Left forelimb (tissue), 1 donor: Measurements from ENCODE around the gene GDA.

Experiments
- DNase-seq: peaks from one replicate; pipeline ENCODE4 v3.0.0-alpha.2; 2018; ENCODE audit warnings: low spot score

Gene GDA

DNA sequence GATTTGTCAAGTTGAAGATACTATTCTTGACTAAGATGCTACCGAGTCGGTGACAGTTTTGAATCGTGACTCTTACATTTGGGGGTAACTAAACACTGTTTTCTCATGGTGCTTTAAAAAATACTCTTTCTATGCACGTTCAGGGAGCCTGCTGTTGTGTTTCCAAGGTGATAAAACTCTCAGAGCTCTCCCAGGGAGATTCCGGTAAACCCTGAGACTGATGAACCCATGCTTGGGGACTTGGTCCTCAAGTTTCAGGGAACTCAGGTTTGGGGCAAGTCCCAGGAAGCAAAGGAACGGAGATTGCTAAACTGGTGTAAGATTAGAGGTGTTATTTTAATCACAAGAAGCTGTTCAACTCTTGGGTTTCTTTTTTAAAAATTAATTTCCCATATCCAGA is 1.4 kb downstream of the GDA start:
- no peak for DNase-seq

GRCh38 chr9:72151104-72151503 is 1.9 kb downstream of the GDA start:
- no peak for DNase-seq

DNA sequence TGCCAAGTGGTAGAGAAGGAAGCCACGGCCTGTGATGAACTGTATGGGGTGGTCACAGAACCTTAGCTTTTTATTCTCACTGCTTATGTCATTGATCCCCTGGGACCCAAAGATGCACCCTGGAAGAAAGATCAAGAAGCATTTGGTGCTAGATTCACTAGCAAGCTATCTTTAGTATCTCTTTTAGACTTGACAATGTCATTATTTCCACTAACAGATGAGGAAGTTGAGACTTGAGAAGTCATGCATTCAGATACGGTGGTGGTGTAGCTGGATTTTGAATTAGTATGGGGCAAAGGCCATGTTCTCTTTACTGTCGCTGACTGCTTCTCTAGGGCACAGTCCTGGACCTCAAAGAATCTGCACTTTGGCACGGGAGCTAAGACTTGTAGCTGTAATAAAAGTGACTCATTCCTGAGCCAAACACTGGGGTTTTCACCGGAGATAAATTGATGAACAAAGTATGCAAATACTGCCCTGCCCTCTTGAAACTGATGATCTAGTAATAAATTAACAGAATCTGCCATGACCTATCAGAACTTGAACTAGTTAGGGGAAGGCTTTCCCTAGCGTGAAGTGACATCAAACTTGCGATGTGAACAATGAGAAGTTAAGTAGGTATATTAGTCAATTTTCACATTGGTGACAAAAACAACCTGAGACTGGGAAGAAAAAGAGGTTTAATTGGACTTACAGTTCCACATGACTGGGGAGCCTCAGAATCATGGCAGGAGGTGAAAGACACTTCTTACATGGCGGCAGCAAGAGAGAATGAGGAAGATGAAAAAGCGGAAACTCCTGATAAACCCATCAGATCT is 5.4 kb downstream of the GDA start:
- no peak for DNase-seq

DNA sequence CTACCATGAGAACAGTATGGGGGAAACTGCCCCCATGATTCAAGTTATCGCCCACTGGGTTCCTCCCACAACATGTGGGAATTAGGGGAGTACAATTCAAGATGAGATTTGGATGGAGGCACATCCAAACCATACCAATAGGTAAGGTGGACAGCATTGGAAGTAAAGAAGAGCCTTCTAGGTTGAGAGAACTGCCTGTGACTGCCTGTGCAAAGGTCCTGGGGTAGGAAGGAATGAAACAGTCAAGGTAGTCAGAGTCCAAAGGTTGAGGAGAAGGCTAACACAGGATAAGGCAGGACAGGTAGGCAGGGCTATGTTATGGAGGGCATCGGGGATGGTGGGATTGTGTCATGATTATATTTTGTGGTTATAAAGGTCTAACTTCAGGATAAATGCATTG is 6.1 kb downstream of the GDA start:
- DNase-seq = no peak

- DNase-seq = no peak
Observed at GRCh38 chr9:72156586-72156985, 7.3 kb downstream of the GDA start.

GRCh38 chr9:72158680-72159079 is 9.4 kb downstream of the GDA start:
- no peak for DNase-seq

GRCh38 chr9:72160446-72161123 is 11.3 kb downstream of the GDA start:
- DNase-seq = no peak

- no peak for DNase-seq
Observed at GRCh38 chr9:72165326-72165725, 16.1 kb downstream of the GDA start.

DNA sequence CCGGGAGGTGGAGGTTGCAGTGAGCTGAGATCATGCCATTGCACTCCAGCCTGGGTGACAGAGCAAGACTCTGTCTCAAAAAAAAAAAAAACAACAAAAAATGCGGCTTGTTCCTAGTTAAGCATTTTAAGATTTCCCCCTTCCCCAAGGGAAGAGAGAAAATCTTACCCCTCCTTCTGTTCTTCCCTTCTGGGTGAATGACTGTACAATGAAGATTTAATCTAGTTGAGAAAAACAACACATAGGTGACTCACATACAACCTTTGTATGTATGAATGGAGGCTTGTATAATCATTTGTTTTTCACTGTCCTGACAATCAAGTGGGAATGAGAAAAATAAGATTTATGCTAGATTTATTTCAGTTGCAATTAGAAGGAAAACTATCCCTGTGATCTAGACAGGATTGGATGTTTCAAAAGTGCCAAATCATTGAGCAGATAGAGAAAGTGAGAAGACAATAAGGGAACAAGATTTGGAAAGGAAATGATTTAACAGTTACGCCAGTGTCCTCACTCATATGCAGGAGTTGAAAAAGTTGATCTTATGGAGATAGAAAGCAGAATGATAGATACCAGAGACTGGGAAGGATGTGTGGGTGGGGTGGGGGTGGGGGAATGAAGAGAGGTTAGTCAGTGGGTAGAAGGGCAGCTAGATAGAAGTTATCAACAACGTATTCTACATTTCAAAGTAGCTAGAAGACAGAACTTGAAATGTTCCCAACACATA is 16.7 kb downstream of the GDA start:
- DNase-seq = no peak

DNA sequence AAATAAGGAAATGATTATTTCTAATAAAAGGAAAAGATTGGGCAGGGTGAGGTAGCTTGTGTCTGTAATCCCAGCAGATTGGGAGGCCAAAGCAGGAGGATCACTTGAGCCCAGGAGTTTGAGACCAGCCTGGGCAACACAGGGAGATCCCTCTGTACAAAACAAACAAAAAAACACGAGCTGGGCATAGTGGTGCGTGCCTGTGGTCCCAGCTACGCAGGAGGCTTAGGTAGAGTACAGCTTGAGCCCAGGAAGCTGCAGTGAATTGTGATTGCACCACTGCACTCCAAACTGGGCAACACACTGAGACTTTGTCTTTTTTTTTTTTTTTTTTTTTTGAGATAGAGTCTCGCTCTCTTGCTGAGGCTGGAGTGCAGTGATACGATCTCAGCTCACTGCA is 18.8 kb downstream of the GDA start:
- DNase-seq = no peak

DNA sequence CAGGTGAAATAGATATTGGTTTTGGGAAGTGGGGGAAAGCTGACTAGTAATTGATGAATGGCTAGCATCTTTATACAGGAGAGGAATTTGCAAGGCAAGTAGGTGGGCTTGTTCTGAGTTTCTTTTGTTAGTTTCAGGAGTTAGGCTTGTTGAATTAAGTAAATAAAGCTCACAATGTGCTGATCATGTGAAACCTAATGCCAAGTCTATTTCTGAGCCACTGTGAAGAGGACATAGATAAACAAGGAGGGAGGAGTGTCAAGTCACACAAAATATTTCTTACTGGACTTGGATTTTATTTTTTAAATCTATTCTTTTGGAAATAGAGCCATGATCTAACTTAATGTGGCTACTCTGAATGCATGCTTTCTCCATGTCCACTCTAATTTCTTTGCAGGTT is 19.9 kb downstream of the GDA start:
- no peak for DNase-seq

- DNase-seq = no peak
Observed at GRCh38 chr9:72173080-72173479, 23.8 kb downstream of the GDA start.

GRCh38 chr9:72185561-72185960 is 36.3 kb downstream of the GDA start:
- DNase-seq = no peak

DNA sequence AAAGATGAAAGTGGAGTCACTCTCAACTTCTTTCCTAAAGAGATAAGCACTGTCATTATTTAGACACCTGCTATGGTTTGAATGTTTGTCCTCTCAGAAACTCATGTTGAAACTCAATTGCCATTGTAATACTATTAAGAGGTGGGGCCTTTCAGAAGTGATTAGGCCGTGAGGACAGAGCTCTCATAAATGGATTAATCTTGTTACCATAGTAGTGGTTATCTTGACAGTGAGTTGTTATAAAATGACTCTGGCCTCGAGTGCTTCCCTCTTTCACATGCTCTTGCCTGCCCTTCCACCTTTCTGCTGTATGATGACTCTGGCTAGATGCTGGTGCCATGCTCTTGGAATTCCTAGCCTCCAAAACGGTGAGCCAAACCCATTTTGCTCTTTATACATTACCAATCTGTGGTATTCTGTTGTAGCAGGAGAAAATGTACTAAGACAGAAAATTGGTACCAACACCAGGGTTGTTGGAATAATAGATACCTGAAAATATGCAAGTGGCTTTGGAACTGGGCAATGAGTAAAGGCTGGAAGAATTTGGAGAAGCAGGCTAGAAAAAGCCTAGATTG is 38.0 kb downstream of the GDA start:
- DNase-seq = no peak

- DNase-seq = no peak
Observed at GRCh38 chr9:72188232-72188631, 39.0 kb downstream of the GDA start.

DNA sequence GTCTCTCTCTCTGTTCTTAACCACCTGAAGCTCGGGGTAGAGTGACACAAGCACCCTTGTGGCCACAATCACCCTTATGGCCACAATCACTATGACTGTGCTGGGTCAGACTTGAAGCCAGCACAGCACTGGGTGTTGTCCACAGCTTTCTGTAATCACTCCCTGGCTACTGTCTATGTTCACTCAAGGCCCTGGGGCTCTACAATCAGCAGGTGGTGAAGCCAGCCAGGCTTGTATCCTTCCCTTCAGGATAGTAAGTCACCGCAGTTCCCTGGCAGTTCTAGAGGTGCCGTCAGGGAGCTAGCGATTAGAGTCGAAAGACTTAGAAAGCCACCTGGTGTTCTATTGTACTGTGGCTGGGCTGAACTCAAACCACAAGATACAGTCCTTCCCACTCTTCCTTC is 44.2 kb downstream of the GDA start:
- DNase-seq = no peak

DNA sequence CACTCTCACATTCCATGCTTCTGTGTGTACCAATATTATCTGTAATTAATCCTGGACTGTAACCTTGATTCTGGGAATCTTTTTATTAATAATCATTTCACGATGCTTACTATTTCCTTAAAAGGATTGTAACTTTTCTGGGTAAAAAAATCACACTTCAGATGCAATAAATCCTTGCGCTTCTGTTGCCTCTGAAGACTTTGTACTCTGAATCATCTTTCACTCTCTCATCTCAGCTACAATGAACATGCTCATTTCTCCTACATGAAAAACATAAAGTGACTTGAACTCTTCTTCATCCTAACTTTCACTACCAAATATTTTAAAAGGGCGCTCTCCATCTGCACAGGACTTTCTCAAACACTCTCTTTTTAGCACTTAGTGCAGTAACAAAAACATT is 50.0 kb downstream of the GDA start:
- DNase-seq = no peak

GRCh38 chr9:72200452-72200851 is 51.2 kb downstream of the GDA start:
- no peak for DNase-seq

GRCh38 chr9:72202009-72202408 is 52.8 kb downstream of the GDA start:
- no peak for DNase-seq

GRCh38 chr9:72203205-72203803 is 54.1 kb downstream of the GDA start:
- DNase-seq = no peak

- no peak for DNase-seq
Observed at GRCh38 chr9:72204062-72204461, 54.8 kb downstream of the GDA start.

GRCh38 chr9:72205513-72205912 is 56.3 kb downstream of the GDA start:
- no peak for DNase-seq
